NB4 (cell line): ENCODE results near the gene NRXN3.
"Not testable (repeated sequence)": the region's sequence is repeated elsewhere in the genome, so short reads cannot be mapped to it uniquely, and the experiment has no call there.

Experiments used
- DNase-seq: peaks from one replicate; pipeline ENCODE4 v3.0.0; 2010; ENCODE audit warnings: low read depth
- H3K4me3 ChIP-seq: one replicate; pipeline ENCODE4 v1.5.1; 2011; ENCODE audit warnings: mild to moderate bottlenecking, low read depth, low read length, moderate library complexity
- MYC ChIP-seq: IDR thresholded peaks from 2 replicates; pipeline ENCODE4 v1.6.1; 2011; ENCODE audit warnings: low read depth, low read length
- POLR2A ChIP-seq: IDR thresholded peaks from 2 replicates; pipeline ENCODE4 v1.6.1; 2011; ENCODE audit warnings: mild to moderate bottlenecking; ENCODE audit not compliant: insufficient read length; ENCODE audit errors: extremely low read depth
- TF ChIP-seq, protein P1 (sequence below): IDR thresholded peaks from 2 replicates; pipeline ENCODE4 v1.6.1; 2011; ENCODE audit warnings: low read depth, low read length
- TF ChIP-seq, protein P2 (sequence below): IDR thresholded peaks from one replicate; pipeline ENCODE4 v1.5.1; 2012; ENCODE audit warnings: low read depth, low read length

NRXN3 gene

DNA sequence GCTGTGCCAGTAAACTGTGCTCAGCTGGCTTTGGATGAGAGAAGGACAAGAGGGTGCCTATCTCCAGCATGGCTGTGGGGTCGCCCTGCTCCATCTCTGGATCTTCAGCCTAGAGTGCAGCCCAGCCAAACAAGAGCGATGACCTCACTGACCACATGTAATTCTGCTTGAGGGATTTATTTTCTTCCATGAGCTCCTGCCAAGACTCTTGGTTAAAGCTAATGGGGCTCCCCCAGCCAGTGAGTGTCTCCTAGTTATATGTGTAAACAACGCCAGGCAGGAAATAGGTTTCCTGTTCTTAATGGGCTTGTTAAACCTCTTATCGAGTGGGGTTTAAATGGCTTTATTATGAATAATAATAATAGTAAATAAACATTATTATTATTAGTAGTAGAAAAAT, 397.2 kb downstream of the NRXN3 start:
- no peak overlapping the region for H3K4me3 ChIP-seq
- DNase-seq: no peak
- TF ChIP-seq, protein P1, sequence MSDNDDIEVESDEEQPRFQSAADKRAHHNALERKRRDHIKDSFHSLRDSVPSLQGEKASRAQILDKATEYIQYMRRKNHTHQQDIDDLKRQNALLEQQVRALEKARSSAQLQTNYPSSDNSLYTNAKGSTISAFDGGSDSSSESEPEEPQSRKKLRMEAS: no peak

DNA sequence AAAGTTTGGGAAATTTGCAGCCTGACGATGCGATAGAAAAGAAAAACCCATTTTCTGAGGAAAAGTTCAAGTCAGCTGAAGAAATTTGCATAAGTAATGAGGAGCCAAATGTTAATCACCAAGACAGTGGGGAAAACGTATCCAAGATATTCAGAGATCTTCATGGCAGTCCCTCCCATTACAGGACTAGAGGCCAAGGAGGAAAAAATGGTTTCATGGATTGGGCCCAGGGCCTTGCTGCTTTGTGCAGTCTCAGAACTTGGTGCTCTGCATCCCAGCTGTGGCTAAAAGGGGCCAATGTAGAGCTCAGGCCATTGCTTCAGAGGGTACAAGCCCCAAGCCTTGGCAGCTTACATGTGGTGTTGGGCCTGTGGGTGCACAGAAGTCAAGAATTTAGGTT, 403.6 kb downstream of the NRXN3 start:
- not testable (repeated sequence) for DNase-seq, H3K4me3 ChIP-seq

DNA sequence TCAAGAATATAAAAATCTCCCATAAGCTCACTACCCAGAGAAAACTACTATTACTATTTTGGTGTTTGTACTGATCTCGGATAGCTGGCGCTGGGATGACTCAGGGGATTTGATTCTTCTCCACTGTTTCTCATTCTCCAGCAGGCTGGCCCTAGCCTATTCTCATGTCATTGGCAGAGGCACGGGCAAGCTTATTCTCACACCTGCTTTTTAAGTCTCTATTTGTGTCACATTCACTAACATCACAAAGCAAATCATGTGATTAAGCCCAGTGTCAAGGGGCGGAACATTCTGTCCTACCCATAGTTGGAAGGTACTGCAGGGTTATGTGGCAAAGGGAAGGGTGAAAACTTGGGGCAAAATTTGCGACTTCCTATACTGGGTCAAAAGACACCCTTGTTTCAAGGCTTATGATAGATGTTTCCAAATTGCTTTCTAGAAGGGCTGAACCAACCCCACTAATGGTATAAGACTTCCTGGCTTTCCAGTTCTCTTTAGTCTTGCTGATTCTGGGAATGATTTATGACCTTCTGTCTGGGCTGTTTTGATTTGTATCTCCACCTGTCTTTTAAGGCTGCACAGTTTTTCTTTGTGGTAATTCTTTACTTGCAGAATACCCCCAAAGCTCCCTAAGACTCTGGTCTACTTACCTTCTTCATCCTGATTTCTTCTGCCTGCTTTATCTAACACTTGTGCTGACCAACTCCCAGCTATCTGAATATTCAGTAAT, 406.4 kb downstream of the NRXN3 start:
- H3K4me3 ChIP-seq: no peak overlapping the region
- DNase-seq: no peak
- no peak for TF ChIP-seq MYC
- TF ChIP-seq POLR2A: no peak
- TF ChIP-seq, protein P2, sequence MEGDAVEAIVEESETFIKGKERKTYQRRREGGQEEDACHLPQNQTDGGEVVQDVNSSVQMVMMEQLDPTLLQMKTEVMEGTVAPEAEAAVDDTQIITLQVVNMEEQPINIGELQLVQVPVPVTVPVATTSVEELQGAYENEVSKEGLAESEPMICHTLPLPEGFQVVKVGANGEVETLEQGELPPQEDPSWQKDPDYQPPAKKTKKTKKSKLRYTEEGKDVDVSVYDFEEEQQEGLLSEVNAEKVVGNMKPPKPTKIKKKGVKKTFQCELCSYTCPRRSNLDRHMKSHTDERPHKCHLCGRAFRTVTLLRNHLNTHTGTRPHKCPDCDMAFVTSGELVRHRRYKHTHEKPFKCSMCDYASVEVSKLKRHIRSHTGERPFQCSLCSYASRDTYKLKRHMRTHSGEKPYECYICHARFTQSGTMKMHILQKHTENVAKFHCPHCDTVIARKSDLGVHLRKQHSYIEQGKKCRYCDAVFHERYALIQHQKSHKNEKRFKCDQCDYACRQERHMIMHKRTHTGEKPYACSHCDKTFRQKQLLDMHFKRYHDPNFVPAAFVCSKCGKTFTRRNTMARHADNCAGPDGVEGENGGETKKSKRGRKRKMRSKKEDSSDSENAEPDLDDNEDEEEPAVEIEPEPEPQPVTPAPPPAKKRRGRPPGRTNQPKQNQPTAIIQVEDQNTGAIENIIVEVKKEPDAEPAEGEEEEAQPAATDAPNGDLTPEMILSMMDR: no peak
- TF ChIP-seq, protein P1: no peak

DNA sequence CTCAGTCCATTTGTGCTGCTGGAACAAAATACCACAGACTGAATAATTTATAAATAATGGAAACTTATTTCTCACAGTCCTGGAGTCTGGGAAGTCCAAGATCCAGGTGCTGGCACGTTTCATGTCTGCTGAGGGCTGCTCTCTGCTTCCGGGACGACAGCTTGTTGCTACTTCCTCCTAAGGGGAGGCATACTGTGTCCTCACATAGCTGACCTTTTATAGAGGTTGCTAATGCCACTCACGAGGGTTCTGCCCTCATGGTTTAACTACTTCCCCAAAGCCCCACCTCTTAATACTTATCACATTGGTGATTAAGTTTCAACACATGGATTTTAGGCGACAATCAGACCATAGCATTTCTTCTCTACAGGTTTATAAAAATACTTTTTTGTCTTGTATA, 411.1 kb downstream of the NRXN3 start:
- DNase-seq: peak; percentile 16
- H3K4me3 ChIP-seq: no peak overlapping the region
- TF ChIP-seq MYC: no peak
- TF ChIP-seq, protein P2: no peak
- TF ChIP-seq, protein P1: no peak

DNA sequence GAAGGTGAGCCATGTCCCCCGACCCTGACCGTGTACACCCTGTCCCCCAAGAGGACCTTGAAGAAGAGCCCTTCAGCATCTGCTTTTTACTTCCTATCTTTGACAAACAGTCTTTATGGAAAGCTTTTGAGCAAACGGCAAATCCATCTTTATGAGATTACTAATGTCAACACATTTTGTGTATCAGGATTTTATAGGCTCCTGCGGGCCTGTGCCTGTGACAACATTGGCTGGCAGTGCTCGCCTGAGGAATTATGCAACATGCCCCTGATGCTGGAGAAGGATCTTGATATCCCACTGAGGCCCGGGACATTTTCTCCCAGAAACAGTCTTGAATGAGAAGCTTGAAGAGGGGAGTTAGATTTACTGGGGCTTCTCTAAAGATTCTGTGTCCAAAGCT, 416.5 kb downstream of the NRXN3 start:
- no peak overlapping the region for H3K4me3 ChIP-seq
- no peak for DNase-seq
- TF ChIP-seq, protein P2: no peak
- TF ChIP-seq, protein P1: no peak
- TF ChIP-seq MYC: no peak
- no peak for TF ChIP-seq POLR2A

DNA sequence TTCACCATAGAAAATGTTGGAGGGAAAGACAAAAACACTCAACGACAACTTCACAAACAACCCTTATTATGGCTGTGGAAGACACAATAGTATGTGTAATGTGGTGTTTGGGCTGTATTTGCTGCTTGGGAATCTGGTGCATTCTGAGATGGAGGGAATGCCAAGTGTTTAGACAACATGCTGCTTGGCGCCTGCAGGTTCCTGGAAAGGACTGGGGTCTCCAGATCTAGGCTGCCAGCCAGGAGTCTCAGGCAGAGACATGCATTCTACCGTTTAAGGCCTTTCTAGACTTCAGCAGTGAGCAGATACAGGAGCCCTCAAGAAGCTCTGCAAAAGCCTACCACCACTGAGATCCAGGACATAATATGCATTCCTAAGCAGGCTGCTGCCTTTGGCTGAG, 418.7 kb downstream of the NRXN3 start:
- no peak for DNase-seq
- no peak overlapping the region for H3K4me3 ChIP-seq
- TF ChIP-seq POLR2A (no peak), MYC (no peak)
- TF ChIP-seq, protein P1: no peak
- TF ChIP-seq, protein P2: no peak

DNA sequence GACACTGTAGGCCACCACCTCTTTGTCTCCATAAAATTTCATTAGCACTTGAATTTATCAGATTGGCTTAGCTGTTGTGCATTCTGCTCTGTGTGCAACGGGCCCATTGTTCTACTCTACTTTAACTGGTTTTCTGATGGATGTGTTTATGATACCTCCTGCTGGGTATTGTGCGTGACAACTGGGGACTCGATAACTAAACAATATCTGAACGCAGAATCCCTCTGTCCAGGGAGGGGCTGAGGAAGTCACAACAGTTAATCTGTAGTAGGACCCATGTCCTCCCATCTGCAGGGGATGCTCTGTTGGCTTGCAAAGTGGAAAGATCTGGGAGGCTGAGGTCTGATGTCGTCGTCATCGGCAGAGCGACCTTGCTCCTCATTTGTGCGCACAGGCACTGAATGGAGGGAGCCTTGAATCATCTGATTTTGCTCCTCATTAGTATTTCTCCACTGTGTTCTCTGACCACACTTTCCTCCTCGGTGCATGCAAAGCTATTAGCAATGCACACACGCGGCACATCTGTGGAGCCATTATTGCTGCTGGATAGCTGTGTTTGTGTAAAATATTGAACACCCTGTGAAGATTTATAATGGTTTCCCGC, 422.5 kb downstream of the NRXN3 start:
- no peak for DNase-seq
- H3K4me3 ChIP-seq: no peak overlapping the region
- TF ChIP-seq MYC (no peak), POLR2A (no peak)
- TF ChIP-seq, protein P1: no peak
- TF ChIP-seq, protein P2: no peak
